Measurements from ENCODE around the gene HS6ST1. TPM values are rescaled to one million over a fixed set of nuclear protein-coding genes. Genes with fewer than 3 reads are reported as not detected.
A peak's percentile ranks its signal among the peaks of the same experiment; 100 is the strongest.

The HS6ST1 gene
- total RNA-seq, 2 experiments from 2014 or later: 13.6 to 17.6 TPM

GRCh38 chr2:128317181-128317898 is 1.3 kb downstream of the HS6ST1 start:
- CTCF ChIA-PET (ENCODE audit: unreplicated experiment): no interaction called here
- peak; percentile 80 for DNase-seq (ENCODE audit: low spot score)
- peak overlapping the region; percentile 71 for H3K4me3 ChIP-seq (ENCODE audit: low read depth, low read length, poor library complexity, severe bottlenecking)
- H3K4me1 ChIP-seq (ENCODE audit: insufficient read depth, low read length, poor library complexity, severe bottlenecking): peaks cover 16% of the 10 kb centered on the region
- no peak for TF ChIP-seq CTCF (conservative IDR thresholded peaks at IDR 0.05; ENCODE audit: low read length)
- no peak for TF ChIP-seq EZH2phosphoT487 (IDR thresholded peaks at IDR 0.05; ENCODE audit: borderline replicate concordance, low read depth, low read length)
- H2AFZ ChIP-seq (ENCODE audit: low read length): no peak overlapping the region
- POLR2A ChIA-PET: interaction anchor here (0.8 kb wide), 1 partner anchor 12 kb away, joined by 3 read pairs; no protein-coding TSS in a partner anchor
- peak overlapping the region; percentile 4 for H3K27ac ChIP-seq (ENCODE audit: low read depth, low read length, poor library complexity, severe bottlenecking)
- no peaks in the 10 kb centered on the region for H3K9me3 ChIP-seq (ENCODE audit: low read length)
- H3K36me3 ChIP-seq (ENCODE audit: insufficient read depth, low read length): no peaks in the 10 kb centered on the region
- peaks cover 29% of the 10 kb centered on the region; the same call in 1 of the 2 replicates for H4K20me1 ChIP-seq (ENCODE audit: insufficient read depth, low read length)
- intact Hi-C loops (cut with micrococcal nuclease; ENCODE audit: unreplicated experiment): loop anchor here (5.0 kb wide), 1 partner anchor 255 kb away; no protein-coding TSS in a partner anchor
- H3K9me2 ChIP-seq (ENCODE audit: insufficient read depth, low read length): no peaks in the 10 kb centered on the region
- no TSS peak for BruUV-seq (replicated peaks)
- H3K79me2 ChIP-seq (ENCODE audit: insufficient read depth, low read depth, low read length): no peaks in the 10 kb centered on the region; the same call in 1 of the 2 replicates
- peak overlapping the region; percentile 98 for H3K4me2 ChIP-seq (ENCODE audit: low read length)

GRCh38 chr2:128316777-128317180 is 1.9 kb downstream of the HS6ST1 start:
- peak overlapping the region; percentile 98 for H3K4me2 ChIP-seq (ENCODE audit: low read length)
- intact Hi-C loops (cut with micrococcal nuclease; ENCODE audit: unreplicated experiment): loop anchor here (5.0 kb wide), 1 partner anchor 254 kb away; no protein-coding TSS in a partner anchor
- peak overlapping the region; percentile 71 for H3K4me3 ChIP-seq (ENCODE audit: low read depth, low read length, poor library complexity, severe bottlenecking)
- peaks cover 29% of the 10 kb centered on the region; the same call in 1 of the 2 replicates for H4K20me1 ChIP-seq (ENCODE audit: insufficient read depth, low read length)
- ChIA-PET CTCF (ENCODE audit: unreplicated experiment) (interaction anchor here (0.5 kb wide), 1 partner anchor 53 kb away, joined by 3 read pairs; no protein-coding TSS in a partner anchor), POLR2A (interaction anchor here (1.2 to 1.4 kb wide), 2 partner anchors 9 to 187 kb away, joined by 3 read pairs; no protein-coding TSS in a partner anchor)
- H2AFZ ChIP-seq (ENCODE audit: low read length): no peak overlapping the region
- no peaks in the 10 kb centered on the region for H3K9me3 ChIP-seq (ENCODE audit: low read length)
- DNase-seq (ENCODE audit: low spot score): no peak
- no TSS peak for BruUV-seq (replicated peaks)
- no peaks in the 10 kb centered on the region for H3K36me3 ChIP-seq (ENCODE audit: insufficient read depth, low read length)
- no peaks in the 10 kb centered on the region; the same call in 1 of the 2 replicates for H3K79me2 ChIP-seq (ENCODE audit: insufficient read depth, low read depth, low read length)
- no peak overlapping the region for H3K27ac ChIP-seq (ENCODE audit: low read depth, low read length, poor library complexity, severe bottlenecking)
- TF ChIP-seq EZH2phosphoT487 (IDR thresholded peaks at IDR 0.05; ENCODE audit: borderline replicate concordance, low read depth, low read length): no peak
- no peak for TF ChIP-seq CTCF (conservative IDR thresholded peaks at IDR 0.05; ENCODE audit: low read length)
- peaks cover 16% of the 10 kb centered on the region for H3K4me1 ChIP-seq (ENCODE audit: insufficient read depth, low read length, poor library complexity, severe bottlenecking)
- no peaks in the 10 kb centered on the region for H3K9me2 ChIP-seq (ENCODE audit: insufficient read depth, low read length)
